ENCODE results near the gene YBX1.

- TF ChIP-seq EZH2phosphoT487 (IDR thresholded peaks at IDR 0.05; ENCODE audit: borderline replicate concordance, low read length): no peak
- TF ChIP-seq, protein P1, sequence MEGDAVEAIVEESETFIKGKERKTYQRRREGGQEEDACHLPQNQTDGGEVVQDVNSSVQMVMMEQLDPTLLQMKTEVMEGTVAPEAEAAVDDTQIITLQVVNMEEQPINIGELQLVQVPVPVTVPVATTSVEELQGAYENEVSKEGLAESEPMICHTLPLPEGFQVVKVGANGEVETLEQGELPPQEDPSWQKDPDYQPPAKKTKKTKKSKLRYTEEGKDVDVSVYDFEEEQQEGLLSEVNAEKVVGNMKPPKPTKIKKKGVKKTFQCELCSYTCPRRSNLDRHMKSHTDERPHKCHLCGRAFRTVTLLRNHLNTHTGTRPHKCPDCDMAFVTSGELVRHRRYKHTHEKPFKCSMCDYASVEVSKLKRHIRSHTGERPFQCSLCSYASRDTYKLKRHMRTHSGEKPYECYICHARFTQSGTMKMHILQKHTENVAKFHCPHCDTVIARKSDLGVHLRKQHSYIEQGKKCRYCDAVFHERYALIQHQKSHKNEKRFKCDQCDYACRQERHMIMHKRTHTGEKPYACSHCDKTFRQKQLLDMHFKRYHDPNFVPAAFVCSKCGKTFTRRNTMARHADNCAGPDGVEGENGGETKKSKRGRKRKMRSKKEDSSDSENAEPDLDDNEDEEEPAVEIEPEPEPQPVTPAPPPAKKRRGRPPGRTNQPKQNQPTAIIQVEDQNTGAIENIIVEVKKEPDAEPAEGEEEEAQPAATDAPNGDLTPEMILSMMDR (IDR thresholded peaks at IDR 0.05; ENCODE audit: low read depth, low read length, poor library complexity, severe bottlenecking): no peak
Measured at GRCh38 chr1:42735477-42736105, 53.4 kb downstream of the YBX1 start.
